Transverse colon (tissue), 4 donors: ENCODE data around the gene FAM13A. TPM values are rescaled to one million over a fixed set of nuclear protein-coding genes. Genes with fewer than 3 reads are reported as not detected.
A peak's percentile ranks its signal among the peaks of the same experiment; 100 is the strongest.

Source experiments
- DNase-seq: peaks from one replicate; pipeline ENCODE4 v3.0.0-alpha.2; 2019
- H3K27ac ChIP-seq, 4 donors: fragments of 200-600 bp; sonication (generic); 2 replicates each; pipeline ENCODE4 v1.5.1; 2016 to 2018; ENCODE audit warnings: inconsistent platforms in 4 of 4
- H3K27me3 ChIP-seq: fragments of 200-600 bp; sonication (generic); 2 replicates; pipeline ENCODE4 v1.5.1; 2017; ENCODE audit warnings: inconsistent platforms
- H3K36me3 ChIP-seq, 4 donors: fragments of 200-600 bp; sonication (generic); 2 replicates each; pipeline ENCODE4 v1.5.1; 2017 to 2019; ENCODE audit warnings: inconsistent platforms in 4 of 4
- H3K4me1 ChIP-seq, 4 donors: fragments of 200-600 bp; sonication (generic); 2 replicates each; pipeline ENCODE4 v1.5.1; 2017 to 2020; ENCODE audit warnings: inconsistent platforms in 4 of 4
- H3K4me3 ChIP-seq, 4 donors: fragments of 200-600 bp; sonication (generic); 1 replicate in 1 of 4; 2 replicates in 3 of 4; pipeline versions ENCODE4 v1.5.1 to v1.6.1; 2017 to 2019; ENCODE audit warnings: inconsistent platforms in 4 of 4
- H3K9me3 ChIP-seq, 2 donors: fragments of 200-600 bp; sonication (generic); 2 replicates each; pipeline ENCODE4 v1.5.1; 2017 to 2019; ENCODE audit warnings: inconsistent platforms in 2 of 2
- EP300 ChIP-seq: sonication (generic); formaldehyde crosslinking; IDR thresholded peaks from one replicate; pipeline ENCODE4 v1.6.1; 2017; ENCODE audit warnings: antibody characterized with exemption, low read depth
- POLR2A ChIP-seq: fragments of 450-650 bp; IDR thresholded peaks from one replicate; pipeline ENCODE4 v1.6.1; 2016; ENCODE audit warnings: antibody characterized with exemption, mild to moderate bottlenecking, moderate library complexity
- POLR2AphosphoS5 ChIP-seq, 3 donors: sonication (generic); formaldehyde crosslinking; IDR thresholded peaks; one replicate each; pipeline ENCODE4 v1.6.1; 2016; ENCODE audit warnings: antibody characterized with exemption in 3 of 3
- WGBS, 2 donors: methylation state at CpG; one replicate each; pipeline ENCODE4 v1.1.5; 2018; ENCODE audit warnings: low coverage in 1 of 2; 5-methylcytosine and 5-hydroxymethylcytosine counted together
- in situ Hi-C, 4 donors: fragments of 200-750 bp; cut with MboI; loops; one replicate each; pipeline versions ENCODE4 v1.15.0 to v1.15.1; 2017; ENCODE audit warnings: low sequenced_read_pairs in 3 of 4, low pct_ligation_motif_present in 1 of 4, low pct_unique_long_range_greater_than_20kb in 1 of 4
- intact Hi-C: fragments of 100-400 bp; cut with DNase I; formaldehyde crosslinking; loops from one replicate; pipeline ENCODE4 v1.15.1; 2023; ENCODE audit warnings: low total_unique reads
- total RNA-seq, 4 donors: library from RNA; depleted of rRNA; stranded (reverse); fragments of >200 nt; gene quantifications; one replicate each; pipeline ENCODE4 v1.1.0, GENCODE V29; 2016
- TF ChIP-seq, protein P1 (sequence below), 5 experiments: fragments of 200-600 bp in 3 of 5; fragments of 450-650 bp in 2 of 5; sonication (generic) in 3 of 5; IDR thresholded peaks; 1 replicate in 2 of 5; 2 replicates in 3 of 5; pipeline ENCODE4 v1.5.1; 2016 to 2017; ENCODE audit warnings: antibody characterized with exemption in 5 of 5, inconsistent platforms in 3 of 5, mild to moderate bottlenecking in 2 of 5, moderate library complexity in 1 of 5

The FAM13A gene
- total RNA-seq, 4 donors from 2014 or later = 57.6 to 88.6 (median 67.6) TPM

DNA sequence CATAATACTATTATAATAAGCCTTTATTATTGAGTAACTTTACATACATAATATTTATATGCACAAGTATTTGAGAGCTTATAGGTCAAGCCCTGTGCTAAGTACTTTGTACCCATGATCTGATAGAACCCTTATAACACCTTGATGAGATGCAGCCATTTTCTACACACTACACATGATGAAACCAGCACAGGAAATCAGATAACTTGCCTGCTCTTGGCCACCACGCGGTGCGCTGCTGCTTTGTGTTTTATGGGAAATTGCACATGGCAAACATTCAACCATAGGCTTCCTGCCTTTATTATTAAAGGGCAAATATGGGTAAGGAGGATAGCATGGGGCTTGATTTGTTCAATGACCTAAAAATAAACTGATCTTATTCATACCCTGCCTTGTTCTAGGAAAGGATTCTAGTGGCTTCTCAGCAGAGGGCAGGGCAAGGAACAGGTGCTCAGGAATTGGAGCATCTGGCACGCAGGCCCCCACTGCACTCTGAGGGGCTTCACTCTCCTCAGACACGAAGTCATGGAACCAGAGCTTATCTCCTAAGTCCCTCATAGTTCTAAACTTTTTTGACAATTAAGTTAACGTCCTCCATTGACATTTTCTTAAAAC, 327.7 kb downstream of the FAM13A start:
- no peak for DNase-seq
- 82 to 89% methylated on average over 5 to 6 of the region's 6 CpGs for WGBS, 2 donors
- Histone ChIP-seq H3K4me3 (no peak overlapping the region), H3K9me3 (no peaks in the 10 kb centered on the region), H3K4me1 (no peaks in the 10 kb centered on the region), H3K27ac (no peak overlapping the region), H3K27me3 (no peaks in the 10 kb centered on the region), H3K36me3 (peaks cover 0 to 57% (median 19%) of the 10 kb centered on the region in 4 donors)
- in situ Hi-C loops (no loop called here), intact Hi-C loops (no loop called here)
- TF ChIP-seq, protein P1, sequence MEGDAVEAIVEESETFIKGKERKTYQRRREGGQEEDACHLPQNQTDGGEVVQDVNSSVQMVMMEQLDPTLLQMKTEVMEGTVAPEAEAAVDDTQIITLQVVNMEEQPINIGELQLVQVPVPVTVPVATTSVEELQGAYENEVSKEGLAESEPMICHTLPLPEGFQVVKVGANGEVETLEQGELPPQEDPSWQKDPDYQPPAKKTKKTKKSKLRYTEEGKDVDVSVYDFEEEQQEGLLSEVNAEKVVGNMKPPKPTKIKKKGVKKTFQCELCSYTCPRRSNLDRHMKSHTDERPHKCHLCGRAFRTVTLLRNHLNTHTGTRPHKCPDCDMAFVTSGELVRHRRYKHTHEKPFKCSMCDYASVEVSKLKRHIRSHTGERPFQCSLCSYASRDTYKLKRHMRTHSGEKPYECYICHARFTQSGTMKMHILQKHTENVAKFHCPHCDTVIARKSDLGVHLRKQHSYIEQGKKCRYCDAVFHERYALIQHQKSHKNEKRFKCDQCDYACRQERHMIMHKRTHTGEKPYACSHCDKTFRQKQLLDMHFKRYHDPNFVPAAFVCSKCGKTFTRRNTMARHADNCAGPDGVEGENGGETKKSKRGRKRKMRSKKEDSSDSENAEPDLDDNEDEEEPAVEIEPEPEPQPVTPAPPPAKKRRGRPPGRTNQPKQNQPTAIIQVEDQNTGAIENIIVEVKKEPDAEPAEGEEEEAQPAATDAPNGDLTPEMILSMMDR (IDR thresholded peaks at IDR 0.05) = no peak
- no peak for TF ChIP-seq POLR2AphosphoS5 (IDR thresholded peaks at IDR 0.05)

DNA sequence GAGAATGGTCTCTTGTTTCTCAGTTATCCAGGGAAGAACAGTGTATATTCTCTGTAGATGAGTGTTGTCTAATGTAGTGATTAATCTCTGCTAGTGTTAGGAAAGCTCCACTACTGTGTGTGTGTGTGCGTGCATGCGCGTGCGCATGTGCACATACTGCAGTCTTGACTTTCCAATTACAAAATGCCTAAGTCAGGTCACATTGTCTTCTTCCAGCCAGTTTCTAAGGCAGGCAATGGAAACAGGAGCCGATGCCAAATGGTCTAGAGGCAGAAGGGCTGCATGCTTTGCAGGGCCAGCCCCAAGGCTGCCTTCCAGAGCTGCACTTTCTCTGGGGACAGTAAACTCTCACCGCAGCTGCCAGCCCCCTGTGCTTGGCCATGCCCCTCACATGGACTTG, 328.8 kb downstream of the FAM13A start:
- Histone ChIP-seq H3K4me1 (no peaks in the 10 kb centered on the region), H3K27me3 (no peaks in the 10 kb centered on the region), H3K9me3 (no peaks in the 10 kb centered on the region), H3K27ac (no peak overlapping the region), H3K4me3 (no peak overlapping the region), H3K36me3 (peaks cover 0 to 56% (median 17%) of the 10 kb centered on the region in 4 donors)
- 98 to 100% methylated on average over 1 to 6 of the region's 6 CpGs for WGBS, 2 donors
- TF ChIP-seq POLR2AphosphoS5 (IDR thresholded peaks at IDR 0.05) (peak in 1 of 3 donors; percentile 23), POLR2A (no peak)
- DNase-seq = no peak
- intact Hi-C loops = no loop called here
- in situ Hi-C loops = no loop called here

- TF ChIP-seq POLR2A (no peak), POLR2AphosphoS5 (IDR thresholded peaks at IDR 0.05) (no peak), EP300 (no peak)
- TF ChIP-seq, protein P1 (IDR thresholded peaks at IDR 0.05) = no peak
- H3K27me3 ChIP-seq = no peaks in the 10 kb centered on the region
- DNase-seq = no peak
- H3K27ac ChIP-seq = no peak overlapping the region
- peaks cover 0 to 38% (median 11%) of the 10 kb centered on the region in 4 donors for H3K36me3 ChIP-seq
- in situ Hi-C loops (no loop called here), intact Hi-C loops (no loop called here)
- H3K9me3 ChIP-seq = no peaks in the 10 kb centered on the region
- H3K4me3 ChIP-seq = no peak overlapping the region
- no peaks in the 10 kb centered on the region for H3K4me1 ChIP-seq
- 67 to 91% methylated on average over 2 of the region's 2 CpGs for WGBS, 2 donors
Measured at GRCh38 chr4:88725986-88726385, 331.0 kb downstream of the FAM13A start.

DNA sequence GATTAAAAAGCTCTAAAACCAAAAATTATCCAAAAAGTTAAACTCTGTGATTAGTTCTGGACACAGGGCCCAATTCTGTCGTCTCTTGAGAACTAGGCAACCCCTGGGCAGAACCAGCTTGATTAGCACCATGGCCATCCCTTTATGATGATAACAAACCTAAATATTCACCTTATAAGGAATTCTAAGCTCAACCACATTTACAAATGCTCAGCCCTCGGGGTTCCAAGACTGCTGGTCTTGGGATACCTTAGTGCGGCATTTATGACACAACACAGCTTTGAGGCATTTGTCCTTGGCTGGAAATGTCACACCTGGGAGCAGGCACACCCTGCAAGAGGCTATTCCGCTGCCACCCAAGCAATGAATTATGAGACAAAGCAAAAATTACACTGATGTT, 331.8 kb downstream of the FAM13A start:
- Histone ChIP-seq H3K4me1 (no peaks in the 10 kb centered on the region), H3K36me3 (peaks cover 0 to 30% (median 6%) of the 10 kb centered on the region in 4 donors), H3K27me3 (no peaks in the 10 kb centered on the region), H3K27ac (no peak overlapping the region), H3K4me3 (no peak overlapping the region), H3K9me3 (no peaks in the 10 kb centered on the region)
- intact Hi-C loops (no loop called here), in situ Hi-C loops (no loop called here)
- 78 to 98% methylated on average over 1 to 4 of the region's 4 CpGs for WGBS, 2 donors
- DNase-seq = no peak
- no peak for TF ChIP-seq POLR2AphosphoS5 (IDR thresholded peaks at IDR 0.05)
- TF ChIP-seq, protein P1 (IDR thresholded peaks at IDR 0.05) = no peak
- no peak for TF ChIP-seq POLR2A
- TF ChIP-seq EP300 = no peak

GRCh38 chr4:88724406-88724805, 332.6 kb downstream of the FAM13A start:
- H3K4me1 ChIP-seq = no peaks in the 10 kb centered on the region
- no peaks in the 10 kb centered on the region for H3K27me3 ChIP-seq
- TF ChIP-seq POLR2AphosphoS5 (IDR thresholded peaks at IDR 0.05) (no peak), POLR2A (no peak)
- H3K9me3 ChIP-seq = no peaks in the 10 kb centered on the region
- H3K27ac ChIP-seq = no peak overlapping the region
- no peak for DNase-seq
- no peak overlapping the region for H3K4me3 ChIP-seq
- in situ Hi-C loops = loop anchor here in 2 of 4 donors (25.0 kb wide), 1 partner anchor 313 kb away; no protein-coding TSS in a partner anchor
- intact Hi-C loops = no loop called here
- WGBS, 2 donors = 94 to 100% methylated on average over 1 to 2 of the region's 2 CpGs
- peaks cover 0 to 24% (median 6%) of the 10 kb centered on the region in 4 donors for H3K36me3 ChIP-seq
